H1 (cell line): ENCODE results near the gene IFI27L1. TPM values are rescaled to one million over a fixed set of nuclear protein-coding genes. Genes with fewer than 3 reads are reported as not detected.

ENCODE experiments used
- ASH2L ChIP-seq: fragments of 200-600, 300-600 bp; sonication (generic); IDR thresholded peaks from one replicate; pipeline ENCODE4 v1.7.1; 2017; ENCODE audit warnings: low read length
- CBX5 ChIP-seq: fragments of 300-800, 300-1000 bp; sonication (generic); IDR thresholded peaks from 2 replicates; pipeline ENCODE4 v1.7.1; 2016; ENCODE audit warnings: antibody characterized with exemption, low read length, low read depth
- CBX8 ChIP-seq: fragments of 300-800, 300-1000 bp; sonication (generic); IDR thresholded peaks from 2 replicates; pipeline ENCODE4 v1.7.1; 2016; ENCODE audit warnings: low read depth, low read length, borderline replicate concordance
- CTCF ChIP-seq, 3 experiments: IDR thresholded peaks; 1 replicate in 2 of 3; 2 replicates in 1 of 3; pipeline versions ENCODE4 v1.5.1 to v1.6.1; 2011; ENCODE audit warnings: low read length in 3 of 3, mild to moderate bottlenecking in 3 of 3, inconsistent platforms in 2 of 3, low read depth in 1 of 3, moderate library complexity in 1 of 3; ENCODE audit not compliant: insufficient read depth in 1 of 3; ENCODE audit errors: control extremely low read depth in 1 of 3
- polyA plus RNA-seq, 7 experiments: library from polyadenylated mRNA; depleted of rRNA in 3 of 7; stranded (reverse) in 5 of 7; unstranded in 2 of 7; fragments of >200 nt in 5 of 7; fragments of 200-250 nt in 2 of 7; gene quantifications; 1 replicate in 5 of 7; 2 replicates in 1 of 7; 4 replicates in 1 of 7; pipeline versions ENCODE4 v1.2.1 to v1.2.3, GENCODE V29; 2011 to 2013; ENCODE audit warnings: missing spikeins in 2 of 7, mixed read lengths in 2 of 7
- total RNA-seq: library from RNA; stranded (reverse); fragmentation: NEBNext Ultra II Directional; extraction: Animal tissue kit (Norgen Biotek cat#: 25700); gene quantifications from 2 replicates; pipeline ENCODE4 v1.2.1, GENCODE V29; 2021

IFI27L1 gene
- total and polyA plus RNA-seq, 2 of the 8 experiments (the other 6 are each of a cell fraction or from before 2014, with no cell fraction given), result 21.2 to 30.5 TPM

GRCh38 chr14:94142836-94143235 lies 61.7 kb downstream of the IFI27L1 start (continued):
- TF ChIP-seq CTCF (IDR thresholded peaks at IDR 0.05; ENCODE audit: control extremely low read depth in 1 of 3, insufficient read depth in 1 of 3, low read depth in 1 of 3, low read length in 3 of 3) (no peak), CBX5 (no peak), ASH2L (no peak), CBX8 (no peak)
- TF ChIP-seq, all 59 proteins: peak for 0
